ENCODE data around the gene TSPAN18.

Gene TSPAN18

DNA sequence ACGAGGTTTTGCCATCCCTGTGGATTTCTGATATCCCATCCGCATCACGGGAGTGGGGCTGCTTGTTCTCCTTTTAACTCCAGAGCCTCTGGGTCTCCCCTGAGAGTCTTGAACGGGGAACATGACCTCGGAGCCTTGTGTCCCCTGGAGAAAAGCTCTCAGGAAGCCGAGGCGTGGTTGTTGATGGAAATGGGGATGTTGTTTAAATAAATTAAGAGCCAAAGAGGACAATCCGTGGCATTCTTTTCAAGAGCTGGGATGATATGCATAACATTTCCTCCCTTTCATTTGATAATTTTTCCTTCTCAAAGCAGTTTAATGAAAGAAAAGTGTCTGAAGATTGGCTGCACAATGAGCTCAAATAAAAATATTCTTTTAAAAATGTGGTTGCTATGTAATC lies 14.2 kb downstream of the TSPAN18 start:
- Histone ChIP-seq H3K9me2 (replicated peaks; ENCODE audit: low read depth, low read length) (no peaks in the 10 kb centered on the region), H3K36me3 (ENCODE audit: insufficient read depth, low read length) (no peaks in the 10 kb centered on the region), H3K27me3 (ENCODE audit: insufficient read depth, low read length, poor library complexity, severe bottlenecking) (no peaks in the 10 kb centered on the region), H3K9me3 (ENCODE audit: insufficient read depth, low read depth, low read length) (no peaks in the 10 kb centered on the region), H3K4me3 (ENCODE audit: low read length, poor library complexity, severe bottlenecking) (no peak overlapping the region), H4K20me1 (ENCODE audit: insufficient read depth, low read length, poor library complexity, severe bottlenecking) (no peaks in the 10 kb centered on the region), H3K79me2 (ENCODE audit: insufficient read depth, low read length) (no peaks in the 10 kb centered on the region), H3K4me1 (ENCODE audit: insufficient read depth, low read length, poor library complexity, severe bottlenecking) (no peaks in the 10 kb centered on the region), H2AFZ (ENCODE audit: low read length) (no peak overlapping the region), H3K4me2 (ENCODE audit: low read depth, low read length, poor library complexity, severe bottlenecking) (no peak overlapping the region), H3F3A (ENCODE audit: low read depth) (no peaks in the 10 kb centered on the region), H3K9ac (ENCODE audit: low read depth, low read length, poor library complexity, severe bottlenecking) (no peak overlapping the region)
- TF ChIP-seq, protein P1, sequence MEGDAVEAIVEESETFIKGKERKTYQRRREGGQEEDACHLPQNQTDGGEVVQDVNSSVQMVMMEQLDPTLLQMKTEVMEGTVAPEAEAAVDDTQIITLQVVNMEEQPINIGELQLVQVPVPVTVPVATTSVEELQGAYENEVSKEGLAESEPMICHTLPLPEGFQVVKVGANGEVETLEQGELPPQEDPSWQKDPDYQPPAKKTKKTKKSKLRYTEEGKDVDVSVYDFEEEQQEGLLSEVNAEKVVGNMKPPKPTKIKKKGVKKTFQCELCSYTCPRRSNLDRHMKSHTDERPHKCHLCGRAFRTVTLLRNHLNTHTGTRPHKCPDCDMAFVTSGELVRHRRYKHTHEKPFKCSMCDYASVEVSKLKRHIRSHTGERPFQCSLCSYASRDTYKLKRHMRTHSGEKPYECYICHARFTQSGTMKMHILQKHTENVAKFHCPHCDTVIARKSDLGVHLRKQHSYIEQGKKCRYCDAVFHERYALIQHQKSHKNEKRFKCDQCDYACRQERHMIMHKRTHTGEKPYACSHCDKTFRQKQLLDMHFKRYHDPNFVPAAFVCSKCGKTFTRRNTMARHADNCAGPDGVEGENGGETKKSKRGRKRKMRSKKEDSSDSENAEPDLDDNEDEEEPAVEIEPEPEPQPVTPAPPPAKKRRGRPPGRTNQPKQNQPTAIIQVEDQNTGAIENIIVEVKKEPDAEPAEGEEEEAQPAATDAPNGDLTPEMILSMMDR (conservative IDR thresholded peaks at IDR 0.05; ENCODE audit: low read length): no peak
- no peak for TF ChIP-seq EZH2phosphoT487 (IDR thresholded peaks at IDR 0.05; ENCODE audit: borderline replicate concordance)

DNA sequence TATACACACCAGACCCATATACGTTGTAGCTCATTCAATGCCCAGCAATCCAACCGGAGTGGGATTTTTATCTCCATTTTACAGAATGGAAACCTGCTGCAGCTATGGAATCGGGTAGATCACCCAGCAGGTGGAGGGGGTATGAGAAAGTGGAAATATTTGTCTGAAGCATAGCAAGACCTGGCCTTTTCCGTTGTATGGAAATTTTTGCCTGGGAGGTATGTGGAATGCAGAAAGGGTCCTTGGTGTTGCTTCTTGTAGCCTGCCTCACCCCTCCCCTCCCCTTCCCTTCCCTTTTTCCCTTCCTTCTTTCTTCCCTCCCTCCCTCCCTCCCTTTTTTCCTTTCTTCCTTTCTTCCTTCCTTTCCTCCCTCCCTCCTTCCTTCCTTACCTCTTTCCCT lies 15.2 kb downstream of the TSPAN18 start:
- no peak overlapping the region for H3K4me2 ChIP-seq (ENCODE audit: low read depth, low read length, poor library complexity, severe bottlenecking)
- H2AFZ ChIP-seq (ENCODE audit: low read length): no peak overlapping the region
- H3K36me3 ChIP-seq (ENCODE audit: insufficient read depth, low read length): no peaks in the 10 kb centered on the region
- H3K79me2 ChIP-seq (ENCODE audit: insufficient read depth, low read length): no peaks in the 10 kb centered on the region
- H3K9me2 ChIP-seq (replicated peaks; ENCODE audit: low read depth, low read length): no peaks in the 10 kb centered on the region
- H3K4me3 ChIP-seq (ENCODE audit: low read length, poor library complexity, severe bottlenecking): no peak overlapping the region
- H3K27me3 ChIP-seq (ENCODE audit: insufficient read depth, low read length, poor library complexity, severe bottlenecking): no peaks in the 10 kb centered on the region
- no peaks in the 10 kb centered on the region for H3K9me3 ChIP-seq (ENCODE audit: insufficient read depth, low read depth, low read length)
- TF ChIP-seq EZH2phosphoT487 (IDR thresholded peaks at IDR 0.05; ENCODE audit: borderline replicate concordance): no peak
- TF ChIP-seq, protein P1 (conservative IDR thresholded peaks at IDR 0.05; ENCODE audit: low read length): no peak
- H3K4me1 ChIP-seq (ENCODE audit: insufficient read depth, low read length, poor library complexity, severe bottlenecking): no peaks in the 10 kb centered on the region
- H3K9ac ChIP-seq (ENCODE audit: low read depth, low read length, poor library complexity, severe bottlenecking): no peak overlapping the region
- H4K20me1 ChIP-seq (ENCODE audit: insufficient read depth, low read length, poor library complexity, severe bottlenecking): no peaks in the 10 kb centered on the region
- H3F3A ChIP-seq (ENCODE audit: low read depth): no peaks in the 10 kb centered on the region

DNA sequence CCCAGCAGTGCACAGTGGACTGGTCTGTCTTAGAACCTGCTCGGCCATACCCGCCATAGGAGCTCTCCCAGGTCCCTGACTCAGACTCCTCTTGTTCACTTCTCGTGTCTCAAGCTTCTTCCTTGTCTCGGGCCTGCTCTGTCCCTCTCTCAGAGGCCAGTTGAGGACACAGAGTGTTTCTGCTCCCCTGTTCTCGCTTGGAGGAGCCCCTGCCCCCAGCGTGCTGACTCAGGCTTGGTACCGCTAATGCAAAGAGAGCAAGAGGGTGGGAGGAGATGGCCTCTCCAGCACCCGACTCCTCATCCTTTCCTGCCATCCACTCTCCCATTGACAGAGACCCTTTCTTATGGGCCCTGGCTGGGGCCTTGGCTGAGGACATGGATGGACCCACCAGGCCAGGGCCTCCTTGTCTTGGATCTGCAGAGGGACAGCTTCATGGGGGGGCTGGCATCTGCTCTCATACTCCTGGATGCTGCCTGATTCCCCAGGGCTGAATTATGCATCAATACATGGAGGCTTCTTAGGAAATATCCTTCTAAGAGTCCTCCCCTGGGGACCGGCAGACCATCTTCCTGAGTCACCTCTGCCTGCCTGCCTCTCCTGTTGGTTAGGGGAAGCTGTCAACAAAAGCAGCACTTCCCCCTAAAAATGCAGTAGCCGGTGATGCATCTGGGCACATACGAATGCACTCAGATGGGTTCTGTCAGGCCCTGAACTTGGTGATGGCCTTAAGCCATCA lies 15.9 kb downstream of the TSPAN18 start:
- Histone ChIP-seq H3K4me1 (ENCODE audit: insufficient read depth, low read length, poor library complexity, severe bottlenecking) (no peaks in the 10 kb centered on the region), H4K20me1 (ENCODE audit: insufficient read depth, low read length, poor library complexity, severe bottlenecking) (no peaks in the 10 kb centered on the region), H3K27me3 (ENCODE audit: insufficient read depth, low read length, poor library complexity, severe bottlenecking) (no peaks in the 10 kb centered on the region), H3F3A (ENCODE audit: low read depth) (no peaks in the 10 kb centered on the region), H3K36me3 (ENCODE audit: insufficient read depth, low read length) (no peaks in the 10 kb centered on the region), H3K9me3 (ENCODE audit: insufficient read depth, low read depth, low read length) (no peaks in the 10 kb centered on the region), H3K9ac (ENCODE audit: low read depth, low read length, poor library complexity, severe bottlenecking) (no peak overlapping the region), H3K9me2 (replicated peaks; ENCODE audit: low read depth, low read length) (no peaks in the 10 kb centered on the region), H3K4me3 (ENCODE audit: low read length, poor library complexity, severe bottlenecking) (no peak overlapping the region), H3K4me2 (ENCODE audit: low read depth, low read length, poor library complexity, severe bottlenecking) (no peak overlapping the region), H2AFZ (ENCODE audit: low read length) (no peak overlapping the region), H3K79me2 (ENCODE audit: insufficient read depth, low read length) (no peaks in the 10 kb centered on the region)
- TF ChIP-seq EZH2phosphoT487 (IDR thresholded peaks at IDR 0.05; ENCODE audit: borderline replicate concordance): no peak
- TF ChIP-seq, protein P1 (conservative IDR thresholded peaks at IDR 0.05; ENCODE audit: low read length): no peak
